Measurements from ENCODE around the gene KRT3.

KRT3 gene

GRCh38 chr12:52740584-52740983 lies 55.3 kb downstream of the KRT3 start:
- DNase-seq (ENCODE audit: low read depth, low spot score): no peak

GRCh38 chr12:52739963-52740362 lies 56.0 kb downstream of the KRT3 start:
- DNase-seq (ENCODE audit: low read depth, low spot score): no peak
